HG03135 (cell line): ENCODE results near the gene JAG2.

ENCODE experiments used
- ATAC-seq: cut with Tn5 transposase; IDR thresholded peaks from one replicate; pipeline ENCODE4 v1.9.1; 2021; ENCODE audit warnings: mild to moderate bottlenecking, moderate library complexity; ENCODE audit not compliant: unreplicated experiment

JAG2 gene

GRCh38 chr14:105182296-105183020, 13.9 kb upstream of the JAG2 start:
- no peak for ATAC-seq

- no peak for ATAC-seq
These were observed 13.1 kb upstream of the JAG2 start for GRCh38 chr14:105181549-105182295.

- no peak for ATAC-seq
These were observed 12.3 kb upstream of the JAG2 start, which contains the start of gene NUDT14 for GRCh38 chr14:105180592-105181548. TSS of gene NUDT14 (minus strand) at chr14:105181312. CDS start at chr14:105181209, 103 bp downstream.

GRCh38 chr14:105179191-105179590, 10.6 kb upstream of the JAG2 start:
- no peak for ATAC-seq

- no peak for ATAC-seq
These were observed 10.2 kb upstream of the JAG2 start for GRCh38 chr14:105178868-105179140.

- ATAC-seq = no peak
These were observed 9.7 kb upstream of the JAG2 start for GRCh38 chr14:105178069-105178867.

- no peak for ATAC-seq
These were observed 8.5 kb upstream of the JAG2 start for GRCh38 chr14:105177082-105177481.

- ATAC-seq = no peak
These were observed 7.9 kb upstream of the JAG2 start for GRCh38 chr14:105176513-105176912.

GRCh38 chr14:105173901-105174894, 5.6 kb upstream of the JAG2 start:
- no peak for ATAC-seq

- no peak for ATAC-seq
These were observed 4.6 kb upstream of the JAG2 start for GRCh38 chr14:105173145-105173544.

- ATAC-seq = no peak
These were observed 3.9 kb upstream of the JAG2 start for GRCh38 chr14:105172476-105172875.

- no peak for ATAC-seq
These were observed 2.6 kb upstream of the JAG2 start for GRCh38 chr14:105171004-105171673.

- ATAC-seq = no peak
These were observed 1.4 kb upstream of the JAG2 start for GRCh38 chr14:105169776-105170655.

- ATAC-seq = no peak
These were observed 467 bp upstream of the JAG2 start for GRCh38 chr14:105168979-105169507.

GRCh38 chr14:105168093-105168420, 519 bp downstream of the JAG2 start:
- no peak for ATAC-seq

GRCh38 chr14:105167303-105168092, 1.1 kb downstream of the JAG2 start:
- ATAC-seq = no peak
